SU-DHL-6 (cell line): ENCODE data around the gene LIN52.

Experiments
- H2AFZ ChIP-seq: fragments of 200-600 bp; sonication (generic); 2 replicates; pipeline ENCODE4 v1.6.1; 2014; ENCODE audit warnings: low read depth, mild to moderate bottlenecking, moderate library complexity, mixed read lengths, antibody characterized with exemption, low read length; ENCODE audit not compliant: severe bottlenecking
- H3F3A ChIP-seq: fragments of 200-600 bp; shearing (Covaris generic); 2 replicates; pipeline ENCODE4 v1.6.0; 2016; ENCODE audit warnings: antibody characterized with exemption, mild to moderate bottlenecking; ENCODE audit not compliant: insufficient read depth
- H3K27ac ChIP-seq: fragments of 200-600 bp; sonication (generic); 2 replicates; pipeline ENCODE4 v1.5.1; 2016; ENCODE audit warnings: low read depth, mild to moderate bottlenecking, low read length, moderate library complexity, mixed read lengths
- H3K27me3 ChIP-seq: fragments of 200-600 bp; sonication (generic), shearing (Covaris generic); 2 replicates; pipeline ENCODE4 v1.6.0; 2014; ENCODE audit warnings: mild to moderate bottlenecking, low read length
- H3K36me3 ChIP-seq: fragments of 200-600 bp; sonication (generic); 2 replicates; pipeline ENCODE4 v1.6.1; 2014; ENCODE audit warnings: mild to moderate bottlenecking, low read length, mixed read lengths
- H3K4me2 ChIP-seq: fragments of 300-600, 200-600 bp; shearing (Covaris generic), sonication (generic); 2 replicates; pipeline ENCODE4 v1.6.0; 2014; ENCODE audit warnings: low read length, low read depth, mild to moderate bottlenecking; ENCODE audit not compliant: poor library complexity, severe bottlenecking
- H3K4me3 ChIP-seq: fragments of 200-600 bp; sonication (generic); 2 replicates; pipeline ENCODE4 v1.5.1; 2014; ENCODE audit warnings: antibody characterized with exemption, low read length, mild to moderate bottlenecking, mixed read lengths; ENCODE audit not compliant: insufficient read depth, poor library complexity, severe bottlenecking
- H3K79me2 ChIP-seq: fragments of 200-600 bp; sonication (generic); 2 replicates; pipeline ENCODE4 v1.6.1; 2014; ENCODE audit warnings: mild to moderate bottlenecking, low read length, moderate library complexity; ENCODE audit not compliant: insufficient read depth
- H3K9ac ChIP-seq: fragments of 200-600 bp; sonication (generic); 2 replicates; pipeline ENCODE4 v1.7.0; 2014; ENCODE audit warnings: mild to moderate bottlenecking, low read length
- H3K9me2 ChIP-seq: fragments of 200-600 bp; sonication (generic); replicated peaks from 2 replicates; pipeline ENCODE4 v1.6.1; 2014; ENCODE audit warnings: low read length; ENCODE audit not compliant: insufficient read depth
- H3K9me3 ChIP-seq: fragments of 200-600 bp; sonication (generic); 2 replicates; pipeline ENCODE4 v1.6.1; 2014; ENCODE audit warnings: low read length, mixed read lengths; ENCODE audit not compliant: insufficient read depth
- H4K20me1 ChIP-seq: fragments of 200-600 bp; sonication (generic); 2 replicates; pipeline ENCODE4 v1.6.1; 2014; ENCODE audit warnings: low read depth, mild to moderate bottlenecking, antibody characterized with exemption, low read length, moderate library complexity, mixed read lengths
- CTCF ChIP-seq: fragments of 200-600 bp; sonication (generic); IDR thresholded peaks from one replicate; pipeline ENCODE4 v1.5.1; 2017; ENCODE audit warnings: antibody characterized with exemption, mild to moderate bottlenecking, low read length, moderate library complexity; ENCODE audit not compliant: insufficient read depth, poor library complexity, severe bottlenecking
- EZH2phosphoT487 ChIP-seq: fragments of 200-600 bp; sonication (generic), shearing (Covaris generic); conservative IDR thresholded peaks from 2 replicates; pipeline ENCODE4 v1.6.1; 2018; ENCODE audit warnings: mild to moderate bottlenecking, antibody characterized with exemption, low read length, moderate library complexity, mixed read lengths

LIN52 gene

GRCh38 chr14:74205882-74206281, 121.1 kb downstream of the LIN52 start:
- no peaks in the 10 kb centered on the region for H3K79me2 ChIP-seq
- no peak overlapping the region for H3K9ac ChIP-seq
- no peaks in the 10 kb centered on the region for H3F3A ChIP-seq
- no peaks in the 10 kb centered on the region for H3K9me2 ChIP-seq
- no peaks in the 10 kb centered on the region for H3K9me3 ChIP-seq
- no peak overlapping the region for H3K27ac ChIP-seq
- TF ChIP-seq CTCF (no peak), EZH2phosphoT487 (no peak)
- no peaks in the 10 kb centered on the region for H3K27me3 ChIP-seq
- H3K36me3 ChIP-seq: no peaks in the 10 kb centered on the region
- H3K4me3 ChIP-seq: no peak overlapping the region
- H4K20me1 ChIP-seq: no peaks in the 10 kb centered on the region
- H3K4me2 ChIP-seq: no peak overlapping the region
- no peak overlapping the region for H2AFZ ChIP-seq

GRCh38 chr14:74207943-74208342, 123.2 kb downstream of the LIN52 start:
- Histone ChIP-seq H3K27ac (no peak overlapping the region), H3K9me2 (no peaks in the 10 kb centered on the region), H3K27me3 (no peaks in the 10 kb centered on the region), H2AFZ (no peak overlapping the region), H3K9me3 (no peaks in the 10 kb centered on the region), H3K9ac (no peak overlapping the region), H3K4me3 (no peak overlapping the region), H3K36me3 (no peaks in the 10 kb centered on the region), H4K20me1 (no peaks in the 10 kb centered on the region), H3K79me2 (no peaks in the 10 kb centered on the region), H3F3A (no peaks in the 10 kb centered on the region), H3K4me2 (no peak overlapping the region)
- TF ChIP-seq CTCF: peak; percentile 16
- TF ChIP-seq EZH2phosphoT487: no peak

DNA sequence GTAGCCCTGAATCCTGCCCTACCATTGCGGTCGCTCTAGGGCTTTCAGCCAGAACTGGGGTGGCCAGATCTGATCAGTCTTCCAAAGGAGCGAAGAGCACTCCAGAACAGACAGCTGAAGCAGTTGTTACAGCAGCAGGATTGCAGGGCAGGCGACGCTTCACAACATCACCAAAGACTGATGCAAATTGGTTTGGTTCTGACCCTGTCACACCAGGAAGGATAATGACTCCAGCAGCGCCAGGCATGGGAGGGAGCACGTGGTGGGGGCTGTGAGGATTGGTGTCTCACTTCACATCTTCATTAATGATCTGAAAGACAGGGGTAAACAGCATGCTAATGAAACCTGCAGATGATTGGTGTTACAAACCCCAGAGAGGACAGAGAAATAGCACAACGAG, 123.9 kb downstream of the LIN52 start:
- Histone ChIP-seq H2AFZ (no peak overlapping the region), H3K27ac (no peak overlapping the region), H3K4me2 (no peak overlapping the region), H3K36me3 (no peaks in the 10 kb centered on the region), H3K9me3 (no peaks in the 10 kb centered on the region), H3K79me2 (no peaks in the 10 kb centered on the region), H3K9ac (no peak overlapping the region), H3K27me3 (no peaks in the 10 kb centered on the region), H3F3A (no peaks in the 10 kb centered on the region), H3K4me3 (no peak overlapping the region), H3K9me2 (no peaks in the 10 kb centered on the region), H4K20me1 (no peaks in the 10 kb centered on the region)
- TF ChIP-seq CTCF (no peak), EZH2phosphoT487 (no peak)
